Tibial nerve (tissue), 3 donors: ENCODE results near the gene PHOSPHO1.

ENCODE experiments used
- CTCF ChIP-seq, 5 experiments: fragments of 200-600 bp in 3 of 5; fragments of 450-650 bp in 2 of 5; sonication (generic) in 3 of 5; IDR thresholded peaks; one replicate each; pipeline ENCODE4 v1.5.1; 2016 to 2019; ENCODE audit warnings: antibody characterized with exemption in 5 of 5, mild to moderate bottlenecking in 3 of 5, moderate library complexity in 2 of 5
- POLR2A ChIP-seq, 2 donors: fragments of 450-650 bp; IDR thresholded peaks; one replicate each; pipeline ENCODE4 v1.6.1; 2017; ENCODE audit warnings: antibody characterized with exemption in 2 of 2, mild to moderate bottlenecking in 2 of 2, moderate library complexity in 2 of 2

GRCh38 chr17:49260817-49261291 is 30.3 kb upstream of the PHOSPHO1 start:
- TF ChIP-seq CTCF (IDR thresholded peaks at IDR 0.05) (no peak), POLR2A (IDR thresholded peaks at IDR 0.05) (no peak)
